Body of pancreas (tissue), 4 donors: ENCODE data around the gene FOSB.

ENCODE experiments used
- POLR2A ChIP-seq, 3 donors: fragments of 450-650 bp; IDR thresholded peaks; one replicate each; pipeline ENCODE4 v1.6.1; 2016; ENCODE audit warnings: antibody characterized with exemption in 3 of 3, mild to moderate bottlenecking in 2 of 3
- TF ChIP-seq, protein P1 (sequence below), 7 experiments: fragments of 450-650 bp in 4 of 7; fragments of 200-600 bp in 3 of 7; sonication (generic) in 3 of 7; IDR thresholded peaks; one replicate each; pipeline ENCODE4 v1.5.1; 2016 to 2019; ENCODE audit warnings: antibody characterized with exemption in 7 of 7

DNA sequence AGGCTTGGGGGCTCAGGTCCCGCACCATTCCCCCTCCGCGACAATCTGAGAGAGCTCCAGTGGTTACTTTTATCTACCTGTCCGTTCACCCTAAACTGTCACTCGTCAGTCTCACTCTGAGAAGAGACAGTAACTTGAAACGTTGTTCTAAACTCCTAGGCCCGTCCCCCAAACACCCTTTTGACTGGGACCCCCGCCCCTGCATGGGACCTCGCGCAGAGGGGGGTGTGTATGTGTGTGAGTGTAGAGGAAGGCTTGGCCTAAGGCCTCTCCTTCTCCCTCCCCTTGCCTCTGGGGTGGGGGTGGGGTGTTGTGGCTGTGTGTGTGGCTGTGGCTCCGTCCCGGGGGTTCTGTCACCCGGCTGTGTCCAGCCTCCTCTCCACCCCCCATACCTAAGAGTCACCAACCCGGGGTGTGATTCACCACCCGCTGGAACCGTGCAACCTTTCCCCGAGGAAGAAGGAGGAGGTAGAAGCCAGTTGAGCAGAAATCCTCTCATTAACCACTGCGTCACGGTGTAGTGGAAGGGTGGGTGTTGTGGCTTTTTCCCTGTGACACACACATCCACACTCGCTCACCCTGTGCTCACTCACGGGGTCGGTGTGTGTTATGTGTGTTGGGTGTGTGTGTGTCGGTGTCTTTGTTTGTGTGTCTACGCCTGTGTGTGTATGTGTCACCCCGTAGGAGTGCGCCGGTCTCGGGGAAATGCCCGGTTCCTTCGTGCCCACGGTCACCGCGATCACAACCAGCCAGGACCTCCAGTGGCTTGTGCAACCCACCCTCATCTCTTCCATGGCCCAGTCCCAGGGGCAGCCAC lies 2.4 kb downstream of the FOSB start:
- TF ChIP-seq POLR2A (IDR thresholded peaks at IDR 0.05): no peak
- TF ChIP-seq, protein P1, sequence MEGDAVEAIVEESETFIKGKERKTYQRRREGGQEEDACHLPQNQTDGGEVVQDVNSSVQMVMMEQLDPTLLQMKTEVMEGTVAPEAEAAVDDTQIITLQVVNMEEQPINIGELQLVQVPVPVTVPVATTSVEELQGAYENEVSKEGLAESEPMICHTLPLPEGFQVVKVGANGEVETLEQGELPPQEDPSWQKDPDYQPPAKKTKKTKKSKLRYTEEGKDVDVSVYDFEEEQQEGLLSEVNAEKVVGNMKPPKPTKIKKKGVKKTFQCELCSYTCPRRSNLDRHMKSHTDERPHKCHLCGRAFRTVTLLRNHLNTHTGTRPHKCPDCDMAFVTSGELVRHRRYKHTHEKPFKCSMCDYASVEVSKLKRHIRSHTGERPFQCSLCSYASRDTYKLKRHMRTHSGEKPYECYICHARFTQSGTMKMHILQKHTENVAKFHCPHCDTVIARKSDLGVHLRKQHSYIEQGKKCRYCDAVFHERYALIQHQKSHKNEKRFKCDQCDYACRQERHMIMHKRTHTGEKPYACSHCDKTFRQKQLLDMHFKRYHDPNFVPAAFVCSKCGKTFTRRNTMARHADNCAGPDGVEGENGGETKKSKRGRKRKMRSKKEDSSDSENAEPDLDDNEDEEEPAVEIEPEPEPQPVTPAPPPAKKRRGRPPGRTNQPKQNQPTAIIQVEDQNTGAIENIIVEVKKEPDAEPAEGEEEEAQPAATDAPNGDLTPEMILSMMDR (IDR thresholded peaks at IDR 0.05): no peak
